ENCODE results near the gene TBCD.
A peak's percentile ranks its signal among the peaks of the same experiment; 100 is the strongest.

Gene TBCD

DNA sequence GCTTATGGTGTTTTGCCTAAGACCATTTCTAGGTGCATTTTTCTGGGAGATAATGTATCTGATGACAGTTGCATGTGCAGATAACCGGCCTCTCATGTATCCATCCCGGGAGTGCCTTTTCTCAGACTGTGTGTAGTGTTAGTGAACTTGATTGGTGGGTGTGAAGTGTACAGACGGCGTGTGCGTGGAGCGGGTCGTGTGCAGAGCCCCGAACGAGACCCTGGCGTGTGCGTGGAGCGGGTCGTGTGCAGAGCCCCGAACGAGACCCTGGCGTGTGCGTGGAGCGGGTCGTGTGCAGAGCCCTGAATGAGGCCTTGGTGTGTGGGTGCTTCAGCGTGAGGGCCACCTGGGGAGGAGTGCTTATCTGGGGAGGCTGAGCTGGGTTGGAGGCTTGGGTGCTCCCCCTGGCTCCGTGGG lies 116.9 kb downstream of the TBCD start:
- no peak for DNase-seq (ENCODE audit: low read depth in 4 of 4, low spot score in 1 of 4)

DNA sequence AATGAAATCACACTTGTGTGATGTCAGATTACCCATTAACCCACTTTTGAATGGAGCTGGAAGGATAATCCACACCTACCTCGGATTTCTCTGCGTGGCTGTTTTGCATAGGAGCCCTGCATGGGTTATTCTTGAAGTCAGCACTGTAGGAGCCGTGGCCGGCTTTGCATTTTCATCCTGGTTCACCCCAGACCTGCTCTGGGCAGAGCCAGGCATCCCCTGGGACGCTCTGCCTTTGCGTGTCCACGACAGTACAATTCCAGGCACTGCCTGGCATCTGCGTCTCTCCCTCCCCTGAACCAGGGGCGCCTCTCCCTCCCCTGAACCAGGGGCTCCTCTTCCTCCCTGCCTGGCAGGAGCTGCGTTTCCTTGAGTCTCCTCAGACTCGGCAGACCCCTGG lies 117.7 kb downstream of the TBCD start:
- no peak for DNase-seq (ENCODE audit: low read depth in 4 of 4, low spot score in 1 of 4)

DNA sequence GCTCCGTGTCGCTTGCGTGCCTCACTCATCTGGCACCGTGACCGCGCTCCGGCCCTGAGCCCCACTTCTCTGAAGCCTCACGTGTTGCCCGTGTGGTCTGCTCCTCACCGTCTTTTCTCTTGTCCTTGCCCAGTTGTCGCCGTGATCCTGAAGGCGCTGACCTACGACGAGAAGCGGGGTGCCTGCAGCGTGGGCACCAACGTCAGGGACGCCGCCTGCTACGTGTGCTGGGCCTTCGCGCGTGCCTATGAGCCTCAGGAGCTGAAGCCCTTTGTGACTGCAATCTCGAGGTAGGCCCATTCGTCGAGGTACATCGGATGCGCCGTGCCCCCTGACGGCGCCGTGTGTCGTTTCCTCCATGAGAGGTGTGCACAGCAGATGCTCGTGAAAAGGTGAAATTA lies 118.2 kb downstream of the TBCD start:
- DNase-seq (ENCODE audit: low read depth in 4 of 4, low spot score in 1 of 4), result no peak

DNA sequence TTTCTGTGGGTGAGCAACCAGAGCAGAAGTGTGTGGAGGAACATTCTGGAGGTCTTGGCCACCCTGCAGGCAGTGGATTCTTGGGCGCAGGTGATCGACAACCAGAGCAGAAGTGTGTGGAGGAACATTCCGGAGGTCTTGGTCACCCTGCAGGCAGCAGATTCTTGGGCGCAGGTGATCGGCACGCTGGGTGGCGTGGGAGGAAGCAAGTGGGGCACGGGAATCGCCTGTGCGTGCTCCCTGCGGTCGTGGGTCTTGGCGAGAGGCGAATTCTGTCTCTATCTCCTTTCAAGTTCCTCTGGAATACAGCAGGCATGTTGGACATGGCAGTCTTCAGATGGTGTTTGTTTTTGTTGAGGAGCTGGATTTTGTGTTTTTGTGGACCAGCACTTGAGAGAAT lies 118.7 kb downstream of the TBCD start:
- no peak for DNase-seq (ENCODE audit: low read depth in 4 of 4, low spot score in 1 of 4)

DNA sequence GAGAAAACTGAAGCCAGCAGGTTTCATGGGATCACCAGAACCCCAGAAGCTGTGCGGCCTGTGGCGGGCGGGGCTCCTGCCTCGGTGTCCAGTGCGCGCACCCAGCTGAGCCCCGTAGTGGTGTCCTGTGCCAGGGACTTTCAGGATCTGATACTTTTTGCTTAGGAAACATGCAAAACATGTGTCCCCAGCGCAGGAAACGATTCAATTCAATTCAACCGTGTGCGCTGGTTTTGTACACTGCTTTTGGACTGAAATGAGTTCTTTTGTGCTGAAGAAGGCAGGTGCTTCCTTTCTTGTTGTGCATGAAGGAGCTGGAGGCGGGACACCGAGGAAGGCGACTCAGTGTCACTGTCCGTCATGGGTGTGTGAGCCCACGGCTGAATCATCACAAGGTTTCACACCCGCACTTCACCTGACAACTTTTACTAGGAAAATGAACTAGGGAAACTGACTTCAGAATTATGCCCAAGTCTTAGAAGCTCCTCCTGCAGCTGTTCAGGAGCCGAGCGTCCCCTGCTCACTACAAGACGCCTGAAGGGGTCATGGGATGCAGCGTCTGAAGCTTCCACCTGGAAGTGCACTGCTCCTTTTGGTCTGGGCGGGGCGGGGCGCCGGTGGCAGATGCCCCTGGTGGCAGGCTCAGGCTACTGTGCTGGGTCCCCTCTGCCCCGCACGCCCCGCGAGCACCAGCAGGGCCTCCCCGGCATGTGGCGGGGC lies 119.4 kb downstream of the TBCD start:
- DNase-seq (ENCODE audit: low read depth in 4 of 4, low spot score in 1 of 4), result no peak

DNA sequence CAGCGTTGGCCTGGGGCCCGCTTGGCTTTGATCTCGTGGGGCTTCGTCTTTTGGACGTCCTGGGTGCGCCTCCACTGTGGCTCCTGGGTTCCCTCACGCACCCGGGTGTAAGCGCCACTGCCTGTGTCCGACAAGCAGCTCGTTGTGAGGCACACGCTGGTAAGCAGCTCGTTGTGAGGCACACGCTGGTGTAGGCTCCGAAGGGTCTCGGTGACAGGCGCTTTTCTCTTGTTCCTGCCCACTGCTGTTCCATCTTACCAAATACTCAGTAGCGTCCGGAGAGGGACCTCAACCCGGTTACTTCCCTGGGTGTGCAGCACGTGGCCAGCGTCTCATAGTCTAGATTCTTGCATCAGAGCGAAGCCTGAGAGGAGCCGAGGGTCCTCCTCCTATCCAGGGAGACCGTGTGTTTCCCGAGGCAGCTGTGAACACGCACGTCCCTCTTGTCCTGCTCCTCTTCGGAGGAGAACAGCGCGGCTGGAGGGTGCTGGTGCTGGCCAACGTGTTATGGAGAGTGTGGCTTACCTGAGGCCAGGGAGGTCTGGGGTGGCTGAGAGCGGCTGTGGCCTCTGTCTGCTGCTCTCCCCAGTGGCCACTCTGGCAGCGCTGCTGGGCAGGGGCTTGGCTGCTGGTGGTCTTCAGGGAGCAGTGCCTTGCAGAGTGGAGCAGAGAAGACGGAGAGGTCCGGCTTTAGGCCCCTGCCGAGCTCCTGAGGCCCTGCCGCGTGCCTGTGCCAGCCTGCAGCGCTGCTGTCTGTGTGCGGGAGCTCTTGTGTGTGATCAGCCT lies 120.1 kb downstream of the TBCD start:
- no peak for DNase-seq (ENCODE audit: low read depth in 4 of 4, low spot score in 1 of 4)

DNA sequence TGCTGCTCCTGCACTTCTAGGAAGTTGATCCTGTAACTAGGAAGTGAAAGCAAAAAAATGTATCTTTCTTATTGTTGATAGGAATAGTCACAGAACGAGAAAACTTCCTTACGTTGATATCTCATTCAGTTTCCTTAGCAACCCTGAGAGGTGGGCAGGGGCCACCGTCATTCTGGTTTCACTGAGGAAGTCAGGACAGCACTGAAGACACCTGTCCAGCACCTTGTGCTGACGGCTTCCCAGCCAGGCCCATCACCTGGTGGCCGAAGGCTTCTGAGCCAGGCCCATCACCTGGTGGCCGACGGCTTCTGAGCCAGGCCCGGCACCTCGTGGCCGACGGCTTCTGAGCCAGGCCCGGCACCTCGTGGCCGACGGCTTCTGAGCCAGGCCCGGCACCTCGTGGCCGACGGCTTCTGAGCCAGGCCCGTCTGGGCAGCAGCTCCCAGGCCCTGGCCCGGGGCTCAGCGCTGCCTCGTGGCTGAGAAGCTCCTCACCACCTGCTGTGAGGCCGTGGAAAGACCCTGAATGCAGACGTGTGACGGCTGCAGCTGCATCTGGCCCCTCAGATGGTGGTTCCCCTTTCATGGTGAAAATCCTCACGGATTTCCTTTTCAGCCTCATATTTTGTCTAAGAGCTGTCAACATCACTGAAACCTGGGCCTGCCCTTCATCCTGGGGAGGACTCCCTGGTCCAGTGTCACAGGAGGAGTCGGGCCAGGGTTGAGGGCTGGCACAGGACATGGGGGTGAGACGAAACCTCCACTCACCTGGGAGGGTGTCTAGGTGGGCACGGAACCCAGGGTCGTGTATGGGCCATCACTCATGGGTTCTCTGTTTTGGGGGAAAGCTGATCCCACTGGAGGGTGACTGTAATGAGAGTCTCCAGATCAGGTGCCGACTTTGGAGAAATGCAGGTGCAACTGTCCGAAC lies 121.0 kb downstream of the TBCD start:
- no peak for DNase-seq (ENCODE audit: low read depth in 4 of 4, low spot score in 1 of 4)

DNA sequence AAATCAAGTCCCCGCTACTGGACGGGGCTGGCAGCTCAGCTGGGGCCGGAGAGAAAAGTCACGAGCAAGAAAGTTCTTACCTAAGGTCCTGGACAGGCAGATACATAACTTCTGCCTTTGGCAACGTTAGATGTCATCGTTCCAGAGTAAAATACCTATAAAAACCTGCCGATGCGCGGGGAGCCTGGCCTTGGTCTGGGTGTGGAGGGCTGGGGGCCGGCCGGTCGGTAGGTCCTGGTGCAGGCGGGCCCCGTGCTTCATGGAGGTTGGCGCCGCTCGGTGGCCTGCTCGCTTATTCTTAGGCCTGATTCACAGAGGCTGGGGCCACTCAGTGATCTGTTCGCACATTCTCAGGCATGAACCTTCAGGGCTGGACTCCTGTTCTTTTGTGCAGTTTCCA lies 121.7 kb downstream of the TBCD start:
- no peak for DNase-seq (ENCODE audit: low read depth in 4 of 4, low spot score in 1 of 4)

DNA sequence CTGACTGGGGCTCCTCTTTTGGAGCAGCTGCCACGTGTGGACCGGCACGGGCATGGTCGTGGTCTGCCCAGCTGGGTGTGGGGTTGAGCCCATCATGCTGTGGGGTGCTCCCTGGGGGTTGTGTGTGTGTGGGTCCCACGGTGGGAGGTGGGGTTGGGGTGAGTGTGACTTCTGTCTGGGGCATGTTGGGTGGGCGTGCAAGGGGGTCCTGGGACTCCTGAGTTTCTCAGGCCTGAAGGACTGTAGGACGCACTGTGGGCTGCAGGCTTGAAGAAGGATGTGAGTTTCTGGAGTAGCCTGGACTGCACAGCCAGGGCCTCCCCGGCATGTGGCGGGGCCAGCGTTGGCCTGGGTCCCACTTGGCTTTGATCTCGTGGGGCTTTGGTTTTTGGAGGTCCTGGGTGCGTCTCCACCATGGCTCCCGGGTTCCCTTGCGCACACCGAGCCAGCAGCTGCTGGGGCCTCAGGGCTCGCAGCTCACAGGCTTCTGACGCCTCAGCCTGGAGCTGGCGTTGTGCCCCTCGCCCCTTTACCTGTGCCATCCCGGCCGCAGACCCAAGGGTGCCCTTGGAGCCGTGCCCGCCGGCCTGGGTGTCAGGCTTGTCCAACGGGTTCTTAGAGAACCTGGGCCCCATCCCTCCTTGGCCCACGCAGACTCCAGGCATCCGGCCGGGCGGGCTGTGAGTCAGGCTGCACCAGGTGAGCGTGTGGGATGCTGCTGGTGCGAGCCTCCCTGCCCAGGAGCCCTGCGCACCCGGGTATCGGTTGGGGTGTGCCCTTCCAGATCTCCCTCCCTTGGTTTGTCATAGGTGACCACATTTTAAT lies 122.4 kb downstream of the TBCD start:
- DNase-seq (ENCODE audit: low read depth in 4 of 4, low spot score in 1 of 4), result no peak

DNA sequence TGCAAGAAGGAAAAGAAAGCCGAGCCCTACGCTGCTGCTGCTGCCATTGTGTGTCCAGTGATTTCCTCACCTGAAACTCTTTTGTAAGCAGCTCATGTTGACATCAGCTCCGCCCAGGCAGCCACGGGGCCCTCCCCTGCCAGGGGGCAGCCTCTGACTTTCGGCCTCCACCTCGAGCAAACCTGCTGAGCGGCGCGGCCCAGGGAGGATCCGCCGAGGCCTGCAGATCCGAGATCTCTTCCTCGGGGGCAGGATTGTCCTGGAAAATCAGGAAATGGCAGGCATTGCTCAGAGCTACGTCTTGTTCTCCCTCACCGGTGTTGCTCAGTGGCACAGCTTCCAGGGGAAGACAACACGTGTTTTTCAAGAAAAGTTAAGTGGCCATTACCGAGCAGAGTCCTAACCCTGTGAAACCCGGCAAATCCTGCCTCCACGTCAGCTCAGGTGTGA lies 123.6 kb downstream of the TBCD start:
- no peak for DNase-seq (ENCODE audit: low read depth in 4 of 4, low spot score in 1 of 4)

DNA sequence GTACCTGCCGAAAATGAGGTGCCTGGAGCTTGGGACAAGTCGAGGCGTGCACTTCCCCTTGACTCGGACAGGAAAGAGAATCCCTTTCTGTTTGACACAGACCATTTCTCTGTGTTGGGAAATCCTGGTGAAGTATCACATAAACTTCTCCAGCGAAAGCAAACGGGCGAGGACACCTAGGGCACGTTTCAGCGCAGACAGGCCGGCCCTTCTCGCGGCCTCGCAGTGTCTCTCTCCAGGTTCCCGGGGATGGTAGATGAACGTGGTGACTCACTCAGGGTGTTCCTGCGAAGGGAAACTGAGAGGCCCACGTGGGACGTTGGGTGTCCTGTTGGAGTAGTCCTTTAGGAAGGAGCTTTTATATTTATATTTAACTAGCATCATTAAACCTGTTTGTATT lies 124.3 kb downstream of the TBCD start:
- no peak for DNase-seq (ENCODE audit: low read depth in 4 of 4, low spot score in 1 of 4)

DNA sequence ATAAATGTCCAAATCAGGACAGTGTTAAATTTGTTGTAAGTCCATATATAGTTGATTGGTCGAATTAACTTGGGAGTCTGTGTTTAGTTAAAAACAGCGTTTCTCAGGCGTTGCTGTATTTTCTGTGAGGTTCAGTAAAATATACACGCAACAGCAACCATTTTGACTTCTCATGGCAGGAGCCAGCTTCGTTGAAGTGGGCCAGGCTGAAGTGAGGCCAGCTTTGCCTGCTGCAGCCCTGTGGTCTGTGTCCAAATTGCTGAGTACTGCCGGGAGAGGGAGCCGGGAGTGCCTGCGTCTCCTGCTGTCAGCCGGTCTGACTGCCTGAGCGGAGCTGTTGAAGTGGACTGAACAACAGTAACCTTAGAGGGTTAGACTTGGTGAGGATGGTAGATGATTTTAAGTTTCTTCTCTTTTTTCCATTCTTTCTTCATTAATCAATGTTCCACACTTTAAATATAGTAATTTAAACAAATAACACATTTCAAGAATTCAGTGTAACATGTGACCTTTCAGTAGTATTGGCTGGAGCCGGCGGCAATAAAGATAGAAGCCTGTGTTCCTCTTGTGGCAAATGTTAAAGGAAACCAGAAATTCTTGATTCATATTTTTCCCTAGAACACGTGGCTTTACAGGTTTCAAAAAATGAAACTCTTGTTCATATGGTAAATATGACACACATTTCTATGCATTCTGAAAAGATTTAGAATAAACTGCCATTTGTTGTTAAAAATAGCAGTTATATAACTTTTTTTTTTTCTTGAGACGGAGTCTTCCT lies 124.9 kb downstream of the TBCD start:
- DNase-seq (ENCODE audit: low read depth in 4 of 4, low spot score in 1 of 4), result no peak

DNA sequence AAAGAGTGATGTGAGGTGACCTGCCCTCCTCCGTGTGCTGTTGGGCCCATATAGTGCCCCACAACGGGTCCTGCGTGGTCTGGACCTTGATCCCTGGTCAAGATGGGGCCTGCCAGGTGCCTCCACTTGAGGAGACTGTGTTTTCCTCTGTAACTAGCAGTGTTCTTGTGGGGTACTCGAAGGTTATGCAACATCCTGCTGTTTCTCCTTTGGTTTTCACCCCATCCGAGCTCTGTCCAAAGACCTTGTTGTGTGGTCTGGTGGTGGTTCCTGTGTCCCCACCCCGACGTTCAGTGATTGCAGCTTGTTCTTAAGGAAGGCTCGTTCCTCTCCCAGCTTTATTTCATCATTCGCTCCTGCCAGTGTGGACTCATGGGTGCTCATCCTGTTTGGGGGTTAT lies 126.7 kb downstream of the TBCD start:
- DNase-seq (ENCODE audit: low read depth in 4 of 4, low spot score in 1 of 4), result no peak

DNA sequence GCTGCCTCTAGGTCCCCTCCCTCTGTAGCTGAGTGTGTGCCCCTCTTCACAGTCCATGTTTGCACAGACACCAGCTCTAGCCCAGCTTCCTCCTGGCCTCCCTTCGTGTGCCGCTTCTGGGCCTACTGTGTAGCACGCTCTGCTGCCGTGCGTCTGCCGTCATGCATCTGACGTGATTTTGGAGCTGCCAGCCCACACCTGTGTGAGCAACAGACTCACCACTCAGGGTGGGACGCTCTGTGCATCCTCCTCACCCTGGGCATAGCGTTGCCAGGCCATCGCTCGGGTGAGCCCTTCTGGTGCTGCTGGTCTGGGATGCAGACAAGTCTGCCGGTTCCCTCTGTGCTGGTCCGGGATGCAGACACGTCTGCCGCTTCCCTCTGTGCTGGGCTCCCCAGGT lies 127.4 kb downstream of the TBCD start:
- DNase-seq (ENCODE audit: low read depth in 4 of 4, low spot score in 1 of 4), result no peak

DNA sequence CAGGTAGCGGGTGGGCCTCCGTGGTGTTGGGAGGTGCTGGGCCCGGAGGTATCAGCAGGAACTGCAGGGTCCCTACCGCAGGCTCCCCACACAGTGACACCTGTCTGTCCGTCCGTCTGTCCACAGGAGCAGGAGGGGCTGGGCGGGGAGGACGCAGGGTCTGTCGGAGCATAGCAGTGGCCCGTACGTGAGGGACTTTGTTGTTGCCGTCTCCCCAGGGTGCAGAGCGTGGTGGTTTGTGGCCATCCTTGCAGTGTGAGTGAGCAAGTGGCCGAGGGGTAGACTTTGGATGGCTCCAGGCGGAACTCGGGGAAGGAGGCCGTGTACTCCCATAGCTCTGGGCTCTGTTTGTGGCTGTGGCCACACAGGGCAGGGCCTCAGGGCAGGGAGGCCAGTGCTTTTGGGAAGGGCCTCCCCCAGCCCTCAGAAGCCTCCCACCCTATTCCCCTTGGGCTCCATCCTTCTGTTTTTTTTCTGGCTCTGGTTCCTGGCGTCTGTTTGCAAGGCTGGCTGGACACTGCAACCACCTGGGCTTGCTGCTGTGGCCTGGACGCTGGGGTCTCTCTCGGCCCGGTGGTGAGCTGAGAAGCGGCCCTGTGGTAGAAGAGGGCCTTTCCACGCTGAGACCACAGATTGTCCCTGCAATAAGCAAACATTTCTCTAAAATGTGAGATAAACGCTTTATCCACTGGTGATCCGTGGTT lies 128.9 kb downstream of the TBCD start:
- no peak for DNase-seq (ENCODE audit: low read depth in 4 of 4, low spot score in 1 of 4)

DNA sequence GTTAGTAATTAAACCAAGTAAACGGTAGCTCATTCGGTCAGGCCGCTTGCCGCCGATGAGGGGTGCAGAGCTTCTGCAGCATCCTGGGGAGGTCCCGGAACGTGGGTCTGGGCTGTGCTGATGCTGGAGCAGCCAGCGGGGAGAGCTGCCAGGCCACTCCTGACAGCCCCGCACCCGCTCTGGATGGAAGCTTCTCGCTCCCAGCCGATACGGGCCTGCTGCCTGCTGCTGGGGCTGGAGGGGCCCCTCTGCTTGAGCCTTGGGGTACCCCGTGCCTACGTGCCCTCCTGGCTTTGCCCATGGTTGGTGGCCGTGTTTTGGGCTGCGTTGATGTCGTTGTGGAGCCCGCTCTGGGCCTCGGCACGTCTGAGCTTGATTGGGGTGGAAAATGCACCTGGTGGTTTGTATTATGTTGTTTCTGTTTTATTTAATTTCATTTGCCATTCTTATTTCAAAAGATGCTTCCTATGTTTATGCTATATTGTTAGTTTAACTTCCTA lies 129.5 kb downstream of the TBCD start:
- DNase-seq (ENCODE audit: low read depth in 4 of 4, low spot score in 1 of 4), result no peak

DNA sequence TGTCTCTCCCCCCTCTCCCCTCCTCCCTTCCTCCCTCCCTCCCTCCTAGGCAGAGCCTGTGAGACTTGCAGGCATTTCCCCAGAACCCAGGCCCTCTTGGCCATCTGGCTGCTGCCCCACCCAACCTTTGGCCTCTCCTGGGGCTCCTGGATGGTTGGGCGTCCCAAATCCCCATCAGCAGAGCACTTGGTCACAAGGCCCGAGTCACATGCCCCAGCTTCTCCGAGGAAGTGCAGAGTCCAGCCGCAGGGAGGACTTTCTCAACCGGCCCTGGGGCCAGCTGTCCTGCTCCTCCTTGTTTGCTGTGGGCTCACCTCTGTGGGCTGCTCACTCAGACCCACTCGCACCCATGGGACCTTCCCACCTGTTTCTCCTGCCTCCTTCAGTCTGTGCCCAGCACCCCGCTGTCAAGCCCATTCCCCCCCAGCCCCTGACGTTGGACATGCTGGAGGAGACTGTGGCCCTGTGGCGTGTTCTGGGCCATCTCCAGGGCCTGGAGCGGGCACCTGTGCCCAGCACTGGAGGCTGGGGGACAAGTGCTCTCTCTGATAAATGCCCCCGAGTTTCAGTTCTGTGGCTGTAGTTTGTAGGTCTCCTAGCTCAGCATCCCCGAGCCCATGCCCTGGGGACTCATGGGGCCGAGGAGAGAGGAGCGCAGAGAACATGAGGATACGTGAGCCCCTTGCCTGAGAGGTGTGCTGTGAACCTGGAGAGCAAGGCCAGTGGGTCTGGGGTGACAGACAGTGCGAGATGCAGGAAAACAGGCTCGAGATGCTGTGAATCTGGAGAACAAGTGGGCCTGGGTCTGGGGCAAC lies 130.2 kb downstream of the TBCD start:
- no peak for DNase-seq (ENCODE audit: low read depth in 4 of 4, low spot score in 1 of 4)

DNA sequence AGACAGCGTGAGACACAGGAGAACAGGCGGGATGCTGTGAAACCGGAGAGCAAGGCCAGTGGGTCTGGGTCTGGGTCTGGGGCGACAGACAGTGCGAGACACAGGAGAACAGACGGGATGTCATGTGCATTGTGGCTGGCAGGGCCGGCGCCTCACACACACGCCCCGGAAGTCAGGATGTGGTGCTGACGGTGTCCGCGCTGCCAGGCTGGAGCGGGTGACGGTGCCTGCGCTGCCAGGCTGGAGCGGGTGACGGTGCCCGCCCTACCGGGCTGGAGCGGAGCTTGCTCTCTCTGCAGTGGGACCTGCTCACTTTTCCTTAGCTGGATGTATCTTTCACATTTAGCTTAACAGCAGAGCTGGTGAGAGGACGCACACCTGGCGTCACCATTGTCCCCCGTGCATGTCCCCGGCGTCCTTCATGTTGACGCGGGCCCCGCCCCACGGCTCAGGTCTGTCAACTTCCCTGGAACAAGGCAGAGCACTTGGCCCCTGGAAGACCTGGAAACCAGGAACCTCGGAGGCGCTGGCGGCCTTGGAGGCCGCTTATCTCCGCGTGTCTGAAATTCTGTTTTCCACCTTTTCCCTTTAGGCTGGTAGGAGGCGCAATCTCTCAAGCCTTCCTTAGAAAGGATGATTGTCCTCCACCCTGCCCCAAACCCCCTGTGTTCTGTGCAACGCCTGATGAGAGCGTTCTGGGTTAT lies 131.0 kb downstream of the TBCD start:
- peak in 3 of 4 experiments; percentile 39 to 50 (median 48) for DNase-seq (ENCODE audit: low read depth in 4 of 4, low spot score in 1 of 4)
